Keratinocyte (primary cell): Measurements from ENCODE around the gene SLC1A2. TPM values are rescaled to one million over a fixed set of nuclear protein-coding genes. Genes with fewer than 3 reads are reported as not detected.

Experiments
- DNase-seq: peaks from one replicate; pipeline ENCODE4 v3.0.0-alpha.2; 2011; ENCODE audit warnings: low read depth, missing footprints, low spot score
- FAIRE-seq: peaks from 2 replicates; lab custom pipeline; 2011; peaks lifted over from hg19 to GRCh38; lab: Jason Lieb, UNC
- H2AFZ ChIP-seq: 2 replicates; pipeline ENCODE4 v1.6.0; 2012; ENCODE audit warnings: low read length, control low read depth, inconsistent platforms; ENCODE audit not compliant: control insufficient read depth
- H3K27ac ChIP-seq: 2 replicates; pipeline ENCODE4 v1.5.1; 2011; ENCODE audit warnings: low read length; ENCODE audit not compliant: control insufficient read depth, insufficient read depth
- H3K27me3 ChIP-seq: 3 replicates; pipeline ENCODE4 v1.6.0; 2011; ENCODE audit warnings: low read length; ENCODE audit not compliant: control insufficient read depth, insufficient read depth; ENCODE audit errors: extremely low read depth
- H3K36me3 ChIP-seq, 2 experiments: 2 replicates in 1 of 2; 3 replicates in 1 of 2; pipeline ENCODE4 v1.5.1; 2011; ENCODE audit warnings: low read length in 2 of 2, mild to moderate bottlenecking in 1 of 2; ENCODE audit not compliant: control insufficient read depth in 2 of 2, insufficient read depth in 2 of 2; ENCODE audit errors: extremely low read depth in 1 of 2
- H3K4me1 ChIP-seq: 3 replicates; pipeline ENCODE4 v1.5.1; 2011; ENCODE audit warnings: low read length; ENCODE audit not compliant: control insufficient read depth, insufficient read depth; ENCODE audit errors: extremely low read depth
- H3K4me2 ChIP-seq: 3 replicates; pipeline ENCODE4 v1.6.0; 2011; ENCODE audit warnings: low read depth, low read length; ENCODE audit not compliant: control insufficient read depth, insufficient read depth; ENCODE audit errors: extremely low read depth
- H3K4me3 ChIP-seq, 3 experiments: fragments of 200-600 bp in 1 of 3; sonication (generic) in 1 of 3; 2 replicates in 2 of 3; 3 replicates in 1 of 3; pipeline ENCODE4 v1.5.1; 2011 to 2016; ENCODE audit warnings: low read length in 3 of 3, mild to moderate bottlenecking in 3 of 3, control low read depth in 2 of 3, inconsistent platforms in 1 of 3, low read depth in 1 of 3, mixed read lengths in 1 of 3, mixed run types in 1 of 3, moderate library complexity in 1 of 3; ENCODE audit not compliant: control insufficient read depth in 2 of 3, insufficient read depth in 2 of 3; ENCODE audit errors: extremely low read depth in 1 of 3
- H3K79me2 ChIP-seq: 2 replicates; pipeline ENCODE4 v1.6.0; 2012; ENCODE audit warnings: low read length; ENCODE audit not compliant: control insufficient read depth, insufficient read depth
- H3K9ac ChIP-seq: 3 replicates; pipeline ENCODE4 v1.6.0; 2011; ENCODE audit warnings: low read length; ENCODE audit not compliant: control insufficient read depth, insufficient read depth; ENCODE audit errors: extremely low read depth
- H3K9me1 ChIP-seq: 3 replicates; pipeline ENCODE4 v1.6.0; 2011; ENCODE audit warnings: low read length; ENCODE audit not compliant: control insufficient read depth, insufficient read depth; ENCODE audit errors: extremely low read depth
- H3K9me3 ChIP-seq: 2 replicates; pipeline ENCODE4 v1.5.1; 2012; ENCODE audit warnings: low read depth, low read length; ENCODE audit not compliant: control insufficient read depth
- H4K20me1 ChIP-seq: 3 replicates; pipeline ENCODE4 v1.6.0; 2011; ENCODE audit warnings: low read length; ENCODE audit not compliant: control insufficient read depth, insufficient read depth; ENCODE audit errors: extremely low read depth
- CTCF ChIP-seq, 3 experiments: IDR thresholded peaks in 1 of 3; conservative IDR thresholded peaks in 1 of 3; optimal IDR thresholded peaks in 1 of 3; 2 replicates in 2 of 3; 3 replicates in 1 of 3; pipeline versions ENCODE3 to v1.5.1; 2011; ENCODE audit warnings: low read length in 3 of 3, mild to moderate bottlenecking in 3 of 3, moderate library complexity in 2 of 3, control low read depth in 1 of 3, inconsistent platforms in 1 of 3; ENCODE audit not compliant: insufficient read depth in 2 of 3; ENCODE audit errors: extremely low read depth in 1 of 3
- EZH2 ChIP-seq: IDR thresholded peaks from one replicate; pipeline ENCODE4 v1.6.1; 2012; ENCODE audit warnings: inconsistent platforms, mild to moderate bottlenecking, low read length, moderate library complexity
- dilution Hi-C: fragments of 300-500 bp; cut with MboI; formaldehyde crosslinking; loops from one replicate; pipeline ENCODE4 v1.7.0; 2020; ENCODE audit warnings: low sequenced_read_pairs; ENCODE audit not compliant: extremely low pct_ligation_motif_present
- polyA plus RNA-seq, 5 experiments: library from polyadenylated mRNA; depleted of rRNA in 3 of 5; stranded (reverse) in 3 of 5; stranded (forward) in 1 of 5; unstranded in 1 of 5; fragments of >200 nt; gene quantifications; 1 replicate in 1 of 5; 2 replicates in 3 of 5; 3 replicates in 1 of 5; pipeline versions ENCODE4 v1.2.1 to v1.2.3, GENCODE V29; 2011 to 2012; ENCODE audit warnings: missing spikeins in 2 of 5, low read depth in 1 of 5, low replicate concordance in 1 of 5

The SLC1A2 gene
- polyA plus RNA-seq, 1 donor (not counting 4 experiments of a cell fraction or from before 2014, with no cell fraction given): under 0.01 TPM

- H3K9me3 ChIP-seq: no peaks in the 10 kb centered on the region
- H2AFZ ChIP-seq: no peak overlapping the region
- no peak for TF ChIP-seq CTCF (optimal IDR thresholded peaks at IDR 0.05 in 1 of 3, IDR thresholded peaks at IDR 0.05 in 1 of 3, conservative IDR thresholded peaks at IDR 0.05 in 1 of 3; ENCODE audit: extremely low read depth in 1 of 3, insufficient read depth in 2 of 3, low read length in 3 of 3)
- TF ChIP-seq EZH2: no peak
- peak overlapping the region; percentile 32 for H3K27ac ChIP-seq
- no peak overlapping the region for H3K9ac ChIP-seq
- peak; percentile 48 for DNase-seq
- H3K79me2 ChIP-seq: peaks cover 2% of the 10 kb centered on the region
- H3K36me3 ChIP-seq: peaks cover 35 to 55% of the 10 kb centered on the region in 2 experiments
- H3K27me3 ChIP-seq: no peaks in the 10 kb centered on the region
- peak; percentile 39 for FAIRE-seq
- peaks cover 15% of the 10 kb centered on the region for H3K4me1 ChIP-seq
- dilution Hi-C loops: no loop called here
- no peak overlapping the region for H3K4me3 ChIP-seq
- no peak overlapping the region for H3K4me2 ChIP-seq
- peaks cover 2% of the 10 kb centered on the region for H3K9me1 ChIP-seq
- H4K20me1 ChIP-seq: no peaks in the 10 kb centered on the region
These were observed 204.6 kb downstream of the SLC1A2 start for GRCh38 chr11:35214792-35215193.

GRCh38 chr11:35214226-35214770, 205.1 kb downstream of the SLC1A2 start:
- Histone ChIP-seq H3K4me2 (no peak overlapping the region), H3K4me3 (no peak overlapping the region), H3K9ac (no peak overlapping the region), H3K9me3 (no peaks in the 10 kb centered on the region), H2AFZ (no peak overlapping the region), H3K27me3 (no peaks in the 10 kb centered on the region), H3K27ac (peak overlapping the region; percentile 32), H3K79me2 (peaks cover 2% of the 10 kb centered on the region), H4K20me1 (no peaks in the 10 kb centered on the region), H3K4me1 (peaks cover 15% of the 10 kb centered on the region), H3K9me1 (peaks cover 2% of the 10 kb centered on the region), H3K36me3 (peaks cover 34 to 53% of the 10 kb centered on the region in 2 experiments)
- FAIRE-seq: no peak
- dilution Hi-C loops: no loop called here
- no peak for DNase-seq
- TF ChIP-seq EZH2 (no peak), CTCF (optimal IDR thresholded peaks at IDR 0.05 in 1 of 3, IDR thresholded peaks at IDR 0.05 in 1 of 3, conservative IDR thresholded peaks at IDR 0.05 in 1 of 3; ENCODE audit: extremely low read depth in 1 of 3, insufficient read depth in 2 of 3, low read length in 3 of 3) (no peak)
